WTC11 (cell line): ENCODE data around the gene NUP210L. TPM values are rescaled to one million over a fixed set of nuclear protein-coding genes. Genes with fewer than 3 reads are reported as not detected.

Experiments used
- ATAC-seq: fragments of 200-7000 bp; cut with Tn5 transposase; 2 replicates; pipeline ENCODE4 v1.10.0; 2021; ENCODE audit warnings: mild to moderate bottlenecking, moderate library complexity
- CTCF ChIA-PET: fragments of 300-600 bp; sonication (Branson Sonifier 250); formaldehyde crosslinking; loops from one replicate; lab custom pipeline; 2021; ENCODE audit warnings: antibody characterized with exemption; lab: Charles Lee
- POLR2A ChIA-PET: fragments of 350-600 bp; sonication (Branson Sonifier 250); formaldehyde crosslinking; loops from one replicate; lab custom pipeline; 2021; ENCODE audit warnings: antibody characterized with exemption; lab: Charles Lee
- DNase-seq: peaks from one replicate; pipeline ENCODE4 v3.0.0; 2021; ENCODE audit warnings: low spot score
- H3K27ac Mint-ChIP-seq: 2 replicates; pipeline ENCODE4 v1.8.0; 2021; ENCODE audit warnings: mixed read lengths
- H3K27me3 Mint-ChIP-seq: 2 replicates; pipeline ENCODE4 v1.8.0; 2021; ENCODE audit warnings: low read depth, mild to moderate bottlenecking, moderate library complexity, mixed read lengths
- H3K36me3 Mint-ChIP-seq: 2 replicates; pipeline ENCODE4 v1.8.0; 2021; ENCODE audit warnings: mixed read lengths
- H3K4me1 Mint-ChIP-seq: 2 replicates; pipeline ENCODE4 v1.8.0; 2022; ENCODE audit warnings: mixed read lengths
- H3K4me3 Mint-ChIP-seq: 2 replicates; pipeline ENCODE4 v1.8.0; 2021; ENCODE audit warnings: mild to moderate bottlenecking, moderate library complexity, mixed read lengths
- H3K9me3 Mint-ChIP-seq: 2 replicates; pipeline ENCODE4 v1.8.0; 2021; ENCODE audit warnings: mixed read lengths
- CREM ChIP-seq: sonication (generic); formaldehyde crosslinking; IDR thresholded peaks from 2 replicates; pipeline ENCODE4 v1.8.1; 2022; ENCODE audit warnings: mild to moderate bottlenecking, missing genetic modification reagents, moderate library complexity
- ELF4 ChIP-seq: sonication (generic); formaldehyde crosslinking; IDR thresholded peaks from 2 replicates; pipeline ENCODE4 v1.8.1; 2022; ENCODE audit warnings: low read depth, mild to moderate bottlenecking, moderate library complexity, missing genetic modification reagents
- FOXP1 ChIP-seq: sonication (generic); formaldehyde crosslinking; IDR thresholded peaks from 2 replicates; pipeline ENCODE4 v1.8.0; 2022; ENCODE audit warnings: missing genetic modification reagents, mild to moderate bottlenecking, moderate library complexity, borderline replicate concordance
- JAZF1 ChIP-seq: fragments of 250-450 bp; sonication (Bioruptor Pico); IDR thresholded peaks from 2 replicates; pipeline ENCODE4 v1.9.0; 2021; ENCODE audit warnings: moderate library complexity, mild to moderate bottlenecking, inconsistent platforms
- JUN ChIP-seq: sonication (generic); formaldehyde crosslinking; IDR thresholded peaks from 2 replicates; pipeline ENCODE4 v1.8.0; 2023; ENCODE audit warnings: mild to moderate bottlenecking, missing genetic modification reagents
- NFE2L1 ChIP-seq: sonication (generic); formaldehyde crosslinking; IDR thresholded peaks from 2 replicates; pipeline ENCODE4 v1.8.1; 2023; ENCODE audit warnings: missing genetic modification reagents
- OVOL2 ChIP-seq: fragments of 250-450 bp; sonication (Bioruptor Pico); IDR thresholded peaks from 2 replicates; pipeline ENCODE4 v1.9.0; 2021; ENCODE audit warnings: mild to moderate bottlenecking, borderline replicate concordance
- RELA ChIP-seq: sonication (generic); formaldehyde crosslinking; IDR thresholded peaks from 2 replicates; pipeline ENCODE4 v1.8.1; 2022; ENCODE audit warnings: missing genetic modification reagents, mild to moderate bottlenecking, borderline replicate concordance
- RORB ChIP-seq: fragments of 250-450 bp; sonication (Bioruptor Pico); IDR thresholded peaks from 2 replicates; pipeline ENCODE4 v1.9.0; 2021; ENCODE audit warnings: mild to moderate bottlenecking
- SMAD4 ChIP-seq: sonication (generic); formaldehyde crosslinking; IDR thresholded peaks from 2 replicates; pipeline ENCODE4 v1.8.0; 2022; ENCODE audit warnings: mild to moderate bottlenecking, missing genetic modification reagents
- SP1 ChIP-seq: sonication (generic); formaldehyde crosslinking; conservative IDR thresholded peaks from 2 replicates; pipeline ENCODE4 v1.8.1; 2022; ENCODE audit warnings: missing genetic modification reagents
- ZNF138 ChIP-seq: sonication (generic); formaldehyde crosslinking; conservative IDR thresholded peaks from 2 replicates; pipeline ENCODE4 v1.8.1; 2022; ENCODE audit warnings: mild to moderate bottlenecking, moderate library complexity, missing genetic modification reagents
- ZNF532 ChIP-seq: fragments of 250-450 bp; sonication (Bioruptor Pico); IDR thresholded peaks from 2 replicates; pipeline ENCODE4 v1.9.0; 2021; ENCODE audit warnings: mild to moderate bottlenecking, borderline replicate concordance
- total RNA-seq: library from RNA; stranded (reverse); gene quantifications from 3 replicates; pipeline ENCODE4 v1.2.3, GENCODE V29; 2021
- TF ChIP-seq, protein P1 (sequence below): sonication (generic); formaldehyde crosslinking; IDR thresholded peaks from 2 replicates; pipeline ENCODE4 v1.8.1; 2023; ENCODE audit warnings: mild to moderate bottlenecking, missing genetic modification reagents, moderate library complexity
- TF ChIP-seq, protein P2 (sequence below): sonication (generic); formaldehyde crosslinking; conservative IDR thresholded peaks from 2 replicates; pipeline ENCODE4 v1.8.1; 2022; ENCODE audit warnings: mild to moderate bottlenecking, missing genetic modification reagents
- TF ChIP-seq, protein P3 (sequence below): sonication (generic); formaldehyde crosslinking; IDR thresholded peaks from 2 replicates; pipeline ENCODE4 v1.8.1; 2022; ENCODE audit warnings: low read depth, missing genetic modification reagents, borderline replicate concordance
- TF ChIP-seq, protein P4 (sequence below): sonication (generic); formaldehyde crosslinking; IDR thresholded peaks from 2 replicates; pipeline ENCODE4 v1.8.1; 2023; ENCODE audit warnings: mild to moderate bottlenecking, moderate library complexity, missing genetic modification reagents
- TF ChIP-seq, protein P5 (sequence below): sonication (generic); formaldehyde crosslinking; IDR thresholded peaks from 2 replicates; pipeline ENCODE4 v1.8.1; 2023; ENCODE audit warnings: mild to moderate bottlenecking, missing genetic modification reagents
- TF ChIP-seq, protein P6 (sequence below): sonication (generic); formaldehyde crosslinking; IDR thresholded peaks from 2 replicates; pipeline ENCODE4 v1.8.0; 2023; ENCODE audit warnings: missing genetic modification reagents, mild to moderate bottlenecking, borderline replicate concordance

The NUP210L gene
- total RNA-seq, 1 experiment from 2014 or later = 0.02 TPM

DNA sequence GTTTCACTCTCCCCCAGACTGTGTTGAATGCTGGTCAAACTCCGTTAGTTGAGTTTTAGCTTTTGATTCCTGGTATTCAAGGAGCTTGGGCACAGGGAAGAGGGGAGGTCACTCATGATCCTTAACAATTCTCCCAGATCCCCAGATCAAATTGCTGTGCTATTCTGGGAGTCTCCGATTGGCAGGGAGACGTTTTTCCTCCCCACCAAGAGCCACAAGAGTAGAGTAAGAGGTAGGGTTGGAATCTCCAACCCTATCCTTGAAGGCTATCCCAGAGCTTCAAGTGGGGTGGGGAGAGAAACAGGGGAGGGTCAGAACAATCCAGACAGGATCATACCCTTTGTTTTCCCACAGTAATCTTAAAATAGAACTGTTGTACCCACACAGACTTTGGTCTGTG is 37.6 kb upstream of the NUP210L start:
- no peak overlapping the region for H3K4me3 Mint-ChIP-seq
- TF ChIP-seq FOXP1 (no peak), NFE2L1 (no peak), ZNF138 (CRISPR knock-in tag) (no peak), CREM (no peak), ZNF532 (CRISPR knock-in tag) (no peak), OVOL2 (CRISPR knock-in tag) (no peak), SMAD4 (CRISPR knock-in tag) (no peak), RORB (no peak), SP1 (no peak), JUN (CRISPR knock-in tag) (no peak), RELA (CRISPR knock-in tag) (no peak), ELF4 (CRISPR knock-in tag) (no peak), JAZF1 (no peak)
- TF ChIP-seq, protein P1, sequence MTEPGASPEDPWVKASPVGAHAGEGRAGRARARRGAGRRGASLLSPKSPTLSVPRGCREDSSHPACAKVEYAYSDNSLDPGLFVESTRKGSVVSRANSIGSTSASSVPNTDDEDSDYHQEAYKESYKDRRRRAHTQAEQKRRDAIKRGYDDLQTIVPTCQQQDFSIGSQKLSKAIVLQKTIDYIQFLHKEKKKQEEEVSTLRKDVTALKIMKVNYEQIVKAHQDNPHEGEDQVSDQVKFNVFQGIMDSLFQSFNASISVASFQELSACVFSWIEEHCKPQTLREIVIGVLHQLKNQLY = no peak
- TF ChIP-seq, protein P2, sequence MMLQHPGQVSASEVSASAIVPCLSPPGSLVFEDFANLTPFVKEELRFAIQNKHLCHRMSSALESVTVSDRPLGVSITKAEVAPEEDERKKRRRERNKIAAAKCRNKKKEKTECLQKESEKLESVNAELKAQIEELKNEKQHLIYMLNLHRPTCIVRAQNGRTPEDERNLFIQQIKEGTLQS (CRISPR knock-in tag) = no peak
- TF ChIP-seq, protein P3, sequence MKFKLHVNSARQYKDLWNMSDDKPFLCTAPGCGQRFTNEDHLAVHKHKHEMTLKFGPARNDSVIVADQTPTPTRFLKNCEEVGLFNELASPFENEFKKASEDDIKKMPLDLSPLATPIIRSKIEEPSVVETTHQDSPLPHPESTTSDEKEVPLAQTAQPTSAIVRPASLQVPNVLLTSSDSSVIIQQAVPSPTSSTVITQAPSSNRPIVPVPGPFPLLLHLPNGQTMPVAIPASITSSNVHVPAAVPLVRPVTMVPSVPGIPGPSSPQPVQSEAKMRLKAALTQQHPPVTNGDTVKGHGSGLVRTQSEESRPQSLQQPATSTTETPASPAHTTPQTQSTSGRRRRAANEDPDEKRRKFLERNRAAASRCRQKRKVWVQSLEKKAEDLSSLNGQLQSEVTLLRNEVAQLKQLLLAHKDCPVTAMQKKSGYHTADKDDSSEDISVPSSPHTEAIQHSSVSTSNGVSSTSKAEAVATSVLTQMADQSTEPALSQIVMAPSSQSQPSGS (CRISPR knock-in tag) = no peak
- TF ChIP-seq, protein P4, sequence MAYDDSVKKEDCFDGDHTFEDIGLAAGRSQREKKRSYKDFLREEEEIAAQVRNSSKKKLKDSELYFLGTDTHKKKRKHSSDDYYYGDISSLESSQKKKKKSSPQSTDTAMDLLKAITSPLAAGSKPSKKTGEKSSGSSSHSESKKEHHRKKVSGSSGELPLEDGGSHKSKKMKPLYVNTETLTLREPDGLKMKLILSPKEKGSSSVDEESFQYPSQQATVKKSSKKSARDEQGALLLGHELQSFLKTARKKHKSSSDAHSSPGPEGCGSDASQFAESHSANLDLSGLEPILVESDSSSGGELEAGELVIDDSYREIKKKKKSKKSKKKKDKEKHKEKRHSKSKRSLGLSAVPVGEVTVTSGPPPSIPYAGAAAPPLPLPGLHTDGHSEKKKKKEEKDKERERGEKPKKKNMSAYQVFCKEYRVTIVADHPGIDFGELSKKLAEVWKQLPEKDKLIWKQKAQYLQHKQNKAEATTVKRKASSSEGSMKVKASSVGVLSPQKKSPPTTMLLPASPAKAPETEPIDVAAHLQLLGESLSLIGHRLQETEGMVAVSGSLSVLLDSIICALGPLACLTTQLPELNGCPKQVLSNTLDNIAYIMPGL (CRISPR knock-in tag) = no peak
- TF ChIP-seq, protein P5, sequence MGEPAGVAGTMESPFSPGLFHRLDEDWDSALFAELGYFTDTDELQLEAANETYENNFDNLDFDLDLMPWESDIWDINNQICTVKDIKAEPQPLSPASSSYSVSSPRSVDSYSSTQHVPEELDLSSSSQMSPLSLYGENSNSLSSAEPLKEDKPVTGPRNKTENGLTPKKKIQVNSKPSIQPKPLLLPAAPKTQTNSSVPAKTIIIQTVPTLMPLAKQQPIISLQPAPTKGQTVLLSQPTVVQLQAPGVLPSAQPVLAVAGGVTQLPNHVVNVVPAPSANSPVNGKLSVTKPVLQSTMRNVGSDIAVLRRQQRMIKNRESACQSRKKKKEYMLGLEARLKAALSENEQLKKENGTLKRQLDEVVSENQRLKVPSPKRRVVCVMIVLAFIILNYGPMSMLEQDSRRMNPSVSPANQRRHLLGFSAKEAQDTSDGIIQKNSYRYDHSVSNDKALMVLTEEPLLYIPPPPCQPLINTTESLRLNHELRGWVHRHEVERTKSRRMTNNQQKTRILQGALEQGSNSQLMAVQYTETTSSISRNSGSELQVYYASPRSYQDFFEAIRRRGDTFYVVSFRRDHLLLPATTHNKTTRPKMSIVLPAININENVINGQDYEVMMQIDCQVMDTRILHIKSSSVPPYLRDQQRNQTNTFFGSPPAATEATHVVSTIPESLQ (CRISPR knock-in tag) = no peak
- TF ChIP-seq, protein P6, sequence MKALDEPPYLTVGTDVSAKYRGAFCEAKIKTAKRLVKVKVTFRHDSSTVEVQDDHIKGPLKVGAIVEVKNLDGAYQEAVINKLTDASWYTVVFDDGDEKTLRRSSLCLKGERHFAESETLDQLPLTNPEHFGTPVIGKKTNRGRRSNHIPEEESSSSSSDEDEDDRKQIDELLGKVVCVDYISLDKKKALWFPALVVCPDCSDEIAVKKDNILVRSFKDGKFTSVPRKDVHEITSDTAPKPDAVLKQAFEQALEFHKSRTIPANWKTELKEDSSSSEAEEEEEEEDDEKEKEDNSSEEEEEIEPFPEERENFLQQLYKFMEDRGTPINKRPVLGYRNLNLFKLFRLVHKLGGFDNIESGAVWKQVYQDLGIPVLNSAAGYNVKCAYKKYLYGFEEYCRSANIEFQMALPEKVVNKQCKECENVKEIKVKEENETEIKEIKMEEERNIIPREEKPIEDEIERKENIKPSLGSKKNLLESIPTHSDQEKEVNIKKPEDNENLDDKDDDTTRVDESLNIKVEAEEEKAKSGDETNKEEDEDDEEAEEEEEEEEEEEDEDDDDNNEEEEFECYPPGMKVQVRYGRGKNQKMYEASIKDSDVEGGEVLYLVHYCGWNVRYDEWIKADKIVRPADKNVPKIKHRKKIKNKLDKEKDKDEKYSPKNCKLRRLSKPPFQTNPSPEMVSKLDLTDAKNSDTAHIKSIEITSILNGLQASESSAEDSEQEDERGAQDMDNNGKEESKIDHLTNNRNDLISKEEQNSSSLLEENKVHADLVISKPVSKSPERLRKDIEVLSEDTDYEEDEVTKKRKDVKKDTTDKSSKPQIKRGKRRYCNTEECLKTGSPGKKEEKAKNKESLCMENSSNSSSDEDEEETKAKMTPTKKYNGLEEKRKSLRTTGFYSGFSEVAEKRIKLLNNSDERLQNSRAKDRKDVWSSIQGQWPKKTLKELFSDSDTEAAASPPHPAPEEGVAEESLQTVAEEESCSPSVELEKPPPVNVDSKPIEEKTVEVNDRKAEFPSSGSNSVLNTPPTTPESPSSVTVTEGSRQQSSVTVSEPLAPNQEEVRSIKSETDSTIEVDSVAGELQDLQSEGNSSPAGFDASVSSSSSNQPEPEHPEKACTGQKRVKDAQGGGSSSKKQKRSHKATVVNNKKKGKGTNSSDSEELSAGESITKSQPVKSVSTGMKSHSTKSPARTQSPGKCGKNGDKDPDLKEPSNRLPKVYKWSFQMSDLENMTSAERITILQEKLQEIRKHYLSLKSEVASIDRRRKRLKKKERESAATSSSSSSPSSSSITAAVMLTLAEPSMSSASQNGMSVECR (CRISPR knock-in tag) = no peak
- H3K27me3 Mint-ChIP-seq = peaks cover 9% of the 10 kb centered on the region; the same call in 1 of the 2 replicates
- CTCF ChIA-PET = interaction anchor here (1.4 to 2.8 kb wide), 2 partner anchors 136 to 143 kb away, joined by 4 to 10 read pairs; no protein-coding TSS in a partner anchor
- peaks cover 16% of the 10 kb centered on the region for H3K4me1 Mint-ChIP-seq
- no peak for DNase-seq
- POLR2A ChIA-PET = no interaction called here
- H3K27ac Mint-ChIP-seq = no peak overlapping the region
- H3K36me3 Mint-ChIP-seq = no peaks in the 10 kb centered on the region
- ATAC-seq = no peak
- H3K9me3 Mint-ChIP-seq = no peaks in the 10 kb centered on the region
